ENCODE data around the gene MAP10. TPM values are rescaled to one million over a fixed set of nuclear protein-coding genes. Genes with fewer than 3 reads are reported as not detected.

Gene MAP10
- polyA plus RNA-seq, 4 donors: 4.8 to 7.8 (median 6.0) TPM

DNA sequence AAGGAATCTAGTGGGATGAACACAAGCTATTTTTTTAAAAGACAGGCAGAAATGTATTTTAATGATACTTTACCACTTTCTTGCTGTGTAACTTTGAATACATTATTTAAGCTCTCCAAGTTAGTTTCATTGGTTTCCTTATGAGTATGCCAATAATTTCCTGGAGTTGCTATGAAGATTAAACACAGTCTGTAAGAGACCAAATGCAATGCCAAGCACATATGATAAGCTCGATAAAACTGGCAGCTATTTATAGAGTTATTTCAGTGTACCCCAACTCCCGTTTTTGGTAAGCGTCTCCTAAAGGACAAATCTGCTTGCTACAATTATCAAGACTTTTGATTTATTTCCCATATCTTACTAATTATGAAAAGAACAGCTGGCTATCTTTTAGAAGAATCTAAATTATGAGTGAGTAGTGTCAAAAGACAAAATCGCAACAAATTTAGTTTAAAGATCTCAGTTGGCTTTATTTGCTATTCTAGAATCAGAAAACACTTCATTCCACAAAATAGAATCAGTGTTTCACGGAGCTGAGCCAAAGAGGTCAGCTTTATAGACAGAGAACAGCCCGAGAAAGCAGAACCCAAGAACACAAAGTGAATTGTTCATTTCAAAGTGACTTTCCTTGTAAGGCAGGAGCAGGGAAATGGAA, 7.2 kb upstream of the MAP10 start:
- DNase-seq (ENCODE audit: low read depth in 4 of 4, low spot score in 2 of 4): no peak

DNA sequence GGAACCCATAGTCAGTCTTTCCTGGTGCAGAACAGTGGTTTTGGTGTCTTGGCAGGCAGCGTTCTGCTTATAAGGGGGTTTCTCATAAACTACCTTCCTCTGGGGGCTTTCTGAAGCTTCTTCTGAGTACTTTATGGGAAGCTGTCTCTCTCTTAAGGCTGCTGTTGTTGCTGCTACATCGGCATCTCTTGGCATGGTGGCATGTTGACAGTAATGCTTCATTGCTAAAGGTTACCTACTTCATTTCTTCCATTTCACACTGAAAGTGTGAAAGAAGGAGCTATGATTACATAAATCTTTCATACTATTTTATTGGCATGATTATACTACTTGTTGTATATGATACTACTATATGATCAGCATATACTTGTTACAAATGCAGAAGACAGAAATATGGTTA, 6.3 kb upstream of the MAP10 start:
- DNase-seq (ENCODE audit: low read depth in 4 of 4, low spot score in 2 of 4): no peak

DNA sequence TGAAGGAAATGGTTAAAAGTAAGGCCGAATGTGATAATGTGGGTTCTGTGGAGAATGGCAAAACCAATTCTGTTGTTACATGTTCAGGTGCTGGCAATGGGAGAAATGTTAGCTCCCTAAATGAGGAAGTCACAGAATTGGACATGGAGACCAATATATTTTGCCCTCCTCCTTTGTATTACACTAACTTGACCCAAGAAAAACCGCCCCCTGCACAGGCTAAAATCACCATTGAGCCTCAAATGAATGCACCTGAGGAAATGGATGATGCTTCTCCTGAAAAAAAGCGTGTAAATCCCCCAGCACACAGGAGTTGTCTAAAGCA, 932 bp downstream of the MAP10 start:
- no peak for DNase-seq (ENCODE audit: low read depth in 4 of 4, low spot score in 2 of 4)

DNA sequence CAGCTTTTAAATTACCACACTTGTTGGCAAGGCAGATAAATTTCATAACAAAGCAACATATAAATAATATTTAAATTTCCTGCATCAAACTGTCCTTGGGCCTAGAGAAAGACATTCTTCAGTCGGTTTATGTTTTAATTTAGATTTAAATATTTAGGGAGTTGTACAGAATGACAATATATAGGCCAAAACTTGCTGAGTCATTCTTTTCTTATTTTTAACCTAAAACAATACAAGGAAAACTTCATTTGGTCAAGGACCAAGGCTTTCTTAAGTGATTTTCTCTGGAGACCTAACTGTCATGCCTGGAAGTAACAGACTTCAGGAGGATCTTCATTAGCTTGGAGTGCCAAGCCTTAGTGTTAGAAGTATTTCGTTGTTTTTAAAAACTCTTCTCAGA, 5.6 kb downstream of the MAP10 start:
- no peak for DNase-seq (ENCODE audit: low read depth in 4 of 4, low spot score in 2 of 4)

DNA sequence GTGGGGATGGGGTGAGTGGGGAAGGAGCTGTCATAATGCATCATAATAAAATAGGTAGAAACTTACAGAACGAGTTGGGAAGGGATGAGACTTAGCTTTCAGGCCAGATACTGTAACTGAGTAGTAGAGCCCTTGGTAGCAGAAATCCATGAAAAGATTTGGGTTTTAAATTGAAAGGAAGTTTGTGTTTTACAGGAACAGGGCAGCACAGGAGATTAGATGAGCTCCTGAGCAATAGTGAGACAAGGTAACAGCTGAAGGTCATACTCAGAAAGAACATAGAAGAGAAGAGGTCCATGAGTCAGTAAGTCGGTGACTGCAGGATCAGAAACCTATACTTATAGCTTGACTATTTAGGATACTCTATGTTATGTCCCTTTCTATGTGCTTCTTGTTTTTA, 7.3 kb downstream of the MAP10 start:
- no peak for DNase-seq (ENCODE audit: low read depth in 4 of 4, low spot score in 2 of 4)

DNA sequence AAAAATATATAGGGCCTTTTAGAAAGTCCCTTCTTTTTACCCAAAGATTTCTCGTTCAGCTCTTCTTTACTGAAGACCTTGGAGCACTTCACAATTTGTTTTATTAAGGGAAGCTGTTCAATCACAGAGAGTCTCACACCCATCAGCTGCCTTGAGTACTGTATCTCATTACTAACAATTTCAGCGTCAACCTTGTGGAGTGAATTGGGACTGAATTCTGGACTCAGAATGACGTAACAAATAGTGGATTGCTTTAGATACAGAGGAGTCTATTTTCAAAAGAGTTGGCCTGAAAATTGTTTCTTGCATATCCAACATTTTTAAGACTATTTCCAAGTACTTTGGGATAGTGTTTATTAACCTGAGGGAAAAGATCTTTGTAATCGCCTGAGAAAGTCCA, 7.9 kb downstream of the MAP10 start:
- DNase-seq (ENCODE audit: low read depth in 4 of 4, low spot score in 2 of 4): no peak

DNA sequence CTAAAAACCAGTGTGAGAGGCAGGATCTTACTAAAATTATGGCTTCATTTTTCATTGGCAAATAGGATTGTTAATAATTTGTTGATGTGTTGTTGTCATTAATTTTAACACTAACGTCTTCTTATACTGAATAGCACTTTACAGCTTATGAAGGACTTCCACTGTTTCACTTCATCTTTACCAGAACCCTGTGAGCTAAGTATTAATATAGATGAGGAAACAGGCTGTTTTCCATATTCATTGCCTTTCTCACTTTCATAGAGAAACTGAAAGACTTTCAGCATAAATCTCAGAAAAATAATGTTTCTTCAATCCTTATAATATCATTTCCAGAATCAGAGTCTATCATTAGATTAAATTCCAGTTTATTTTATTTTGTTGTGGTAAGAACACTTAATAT, 8.5 kb downstream of the MAP10 start:
- DNase-seq (ENCODE audit: low read depth in 4 of 4, low spot score in 2 of 4): no peak

DNA sequence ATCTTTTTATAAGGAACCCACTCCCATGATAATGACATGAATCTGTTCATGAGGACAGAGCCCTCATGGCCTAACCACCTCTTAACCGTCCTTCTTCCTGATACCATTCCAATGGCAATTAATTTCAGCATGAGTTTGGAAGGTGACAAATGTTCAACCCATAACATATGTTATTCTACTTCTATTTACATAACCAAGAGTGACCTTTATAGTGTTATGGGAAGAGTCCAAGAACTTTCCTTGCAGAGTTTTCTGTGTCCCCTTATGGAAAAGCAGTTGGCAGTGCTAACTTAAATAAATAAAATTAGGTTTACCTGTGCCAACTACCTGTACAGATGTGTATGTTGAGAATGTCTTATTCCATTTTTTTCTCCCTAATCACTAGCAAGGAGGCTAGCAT, 11.1 kb downstream of the MAP10 start:
- no peak for DNase-seq (ENCODE audit: low read depth in 4 of 4, low spot score in 2 of 4)

DNA sequence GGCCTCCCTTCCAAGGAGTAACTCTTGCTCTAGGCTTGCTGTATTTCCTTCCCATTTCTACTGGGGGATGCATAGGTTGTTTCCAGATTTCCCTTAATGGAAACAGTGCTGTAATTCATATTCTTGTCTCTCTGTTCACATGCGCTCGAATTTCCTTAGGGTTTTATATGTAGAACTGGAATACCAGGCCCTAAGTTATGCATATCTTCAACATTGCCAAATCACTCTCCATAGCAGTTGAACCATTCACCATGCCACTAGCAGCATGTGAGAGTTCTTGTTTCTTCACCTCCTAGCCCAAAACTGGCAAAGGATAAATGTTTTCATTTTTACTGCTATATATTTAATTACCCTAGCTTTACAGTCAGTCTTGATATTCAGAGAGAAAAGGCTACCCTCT, 12.8 kb downstream of the MAP10 start:
- no peak for DNase-seq (ENCODE audit: low read depth in 4 of 4, low spot score in 2 of 4)

DNA sequence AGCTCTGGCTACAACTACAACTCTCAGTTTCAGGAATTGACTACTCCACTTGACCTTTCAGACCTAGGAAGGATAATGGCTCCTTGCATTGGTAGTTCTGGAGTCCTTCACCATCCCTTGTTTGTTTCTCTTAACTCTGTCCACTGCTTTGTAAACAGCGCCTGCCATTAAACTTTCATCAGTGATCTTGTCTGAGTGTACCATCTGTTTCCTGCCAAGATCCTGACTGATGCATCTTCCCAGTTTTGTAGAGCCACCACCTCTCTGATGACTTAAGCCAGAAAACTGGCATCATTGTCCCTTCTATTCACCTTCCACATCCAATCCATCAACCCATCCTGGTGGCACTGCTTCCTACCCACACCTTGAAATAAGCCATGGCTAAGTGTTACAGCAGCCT, 15.2 kb downstream of the MAP10 start:
- no peak for DNase-seq (ENCODE audit: low read depth in 4 of 4, low spot score in 2 of 4)

DNA sequence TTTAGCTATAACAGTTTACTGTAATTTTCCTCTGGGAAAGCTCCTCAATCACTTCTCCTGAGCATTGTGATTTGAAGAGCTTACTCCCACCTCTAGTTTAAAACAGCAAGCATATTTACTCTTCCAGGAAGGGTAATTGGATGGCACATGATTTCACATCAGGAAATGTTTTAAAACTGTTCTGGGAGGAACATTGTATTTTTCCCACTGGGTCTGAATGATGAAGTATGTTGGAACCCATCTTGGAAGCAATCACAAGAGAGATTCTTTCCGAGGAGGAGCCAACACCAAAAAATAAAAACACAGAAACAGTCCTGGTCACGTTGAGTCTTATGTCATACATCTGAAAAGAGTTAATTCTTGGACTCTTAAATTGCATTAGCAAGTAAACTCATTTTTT, 17.3 kb downstream of the MAP10 start:
- no peak for DNase-seq (ENCODE audit: low read depth in 4 of 4, low spot score in 2 of 4)

DNA sequence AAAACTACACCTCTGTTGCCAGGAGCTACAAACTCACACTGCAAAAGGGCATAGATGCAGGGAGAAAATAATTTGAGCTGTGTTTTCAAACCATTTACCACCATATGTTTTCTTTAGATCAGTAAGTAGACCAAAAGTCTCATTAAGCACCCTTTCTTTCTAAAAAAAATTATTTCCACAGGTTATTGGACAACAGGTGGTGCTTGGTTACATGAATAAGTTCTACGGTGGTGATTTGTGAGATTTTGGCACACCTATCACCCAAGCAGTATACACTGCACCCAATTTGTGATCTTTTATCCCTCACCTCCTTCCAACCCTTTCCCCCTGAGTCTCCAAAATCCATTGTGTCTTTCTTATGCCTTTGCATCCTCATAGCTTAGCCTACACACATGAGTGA, 21.1 kb downstream of the MAP10 start:
- no peak for DNase-seq (ENCODE audit: low read depth in 4 of 4, low spot score in 2 of 4)

DNA sequence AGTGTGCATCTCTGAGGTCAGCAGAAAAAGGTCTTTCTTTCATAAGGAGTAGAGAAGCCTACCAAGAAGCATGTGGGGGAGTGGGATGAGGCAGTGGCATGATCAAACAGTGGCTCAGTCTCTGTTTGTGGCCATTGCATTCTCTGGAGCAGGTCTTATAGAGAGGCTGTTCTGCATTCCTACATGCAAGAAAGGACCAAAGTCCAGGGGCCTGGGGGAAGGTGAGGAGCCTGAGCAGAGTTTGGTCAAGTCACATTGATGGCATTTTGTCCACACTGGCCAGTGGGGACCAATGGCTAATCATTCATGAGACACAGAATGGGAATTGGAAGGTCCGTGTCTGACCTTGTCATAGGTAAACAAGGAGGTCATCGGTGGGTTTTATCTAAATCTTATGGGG, 25.4 kb downstream of the MAP10 start:
- no peak for DNase-seq (ENCODE audit: low read depth in 4 of 4, low spot score in 2 of 4)

DNA sequence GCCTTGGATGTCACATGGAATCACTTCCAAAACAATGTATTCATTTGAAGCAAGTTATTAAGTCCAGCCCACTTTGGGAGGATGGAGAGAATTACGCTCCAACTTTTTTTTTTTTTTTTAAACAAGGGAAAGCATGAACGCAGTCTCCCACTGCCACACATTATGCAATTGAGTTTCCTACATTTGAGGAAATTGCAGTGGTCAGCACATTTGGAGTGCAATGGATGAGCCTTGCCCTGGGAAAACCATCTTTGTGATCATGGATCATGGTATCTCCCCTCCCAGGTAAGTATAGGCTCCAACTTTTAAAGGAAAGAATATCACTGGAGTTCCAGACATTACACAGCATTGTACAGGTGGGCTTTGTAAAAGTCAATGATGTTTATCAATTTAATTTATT, 26.7 kb downstream of the MAP10 start:
- DNase-seq (ENCODE audit: low read depth in 4 of 4, low spot score in 2 of 4): no peak

DNA sequence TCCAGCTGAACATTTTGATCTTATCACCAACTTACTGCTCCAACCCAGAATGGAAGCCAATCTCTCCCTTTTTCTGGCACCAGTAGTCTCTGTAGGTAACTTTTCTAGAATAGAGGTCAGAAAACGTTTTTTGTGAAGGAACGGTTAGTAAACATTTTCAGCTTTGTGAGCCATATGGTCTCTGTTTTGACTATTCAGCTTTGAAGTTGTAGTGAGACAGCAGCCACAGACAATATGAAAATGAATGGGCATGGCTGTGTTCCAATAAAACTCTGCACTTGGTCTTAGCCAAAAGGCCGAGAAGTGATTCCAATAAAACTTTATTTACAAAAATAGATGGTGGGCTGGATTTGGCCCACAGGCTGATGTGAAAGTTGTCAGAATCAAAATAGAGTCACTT, 28.9 kb downstream of the MAP10 start:
- no peak for DNase-seq (ENCODE audit: low read depth in 4 of 4, low spot score in 2 of 4)

DNA sequence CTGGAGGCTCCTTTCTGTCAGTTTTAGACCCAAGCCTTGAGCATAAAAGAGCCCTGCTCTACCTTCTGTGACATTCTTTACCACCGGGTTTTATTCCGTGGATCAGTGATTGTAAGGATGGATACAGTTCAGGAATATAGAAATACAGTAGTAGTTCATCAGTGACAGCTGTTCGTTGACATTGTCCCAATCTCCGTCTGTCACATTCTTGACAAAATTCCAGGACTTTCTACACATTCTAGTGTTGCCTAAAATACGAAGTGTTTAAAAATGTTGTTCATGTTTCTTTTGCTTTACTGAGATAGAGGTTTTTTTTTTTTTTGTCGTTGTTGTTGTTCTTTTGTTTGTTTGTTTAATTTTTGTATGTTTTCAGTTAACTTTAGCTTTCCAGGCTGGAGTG, 29.9 kb downstream of the MAP10 start:
- DNase-seq (ENCODE audit: low read depth in 4 of 4, low spot score in 2 of 4): no peak

DNA sequence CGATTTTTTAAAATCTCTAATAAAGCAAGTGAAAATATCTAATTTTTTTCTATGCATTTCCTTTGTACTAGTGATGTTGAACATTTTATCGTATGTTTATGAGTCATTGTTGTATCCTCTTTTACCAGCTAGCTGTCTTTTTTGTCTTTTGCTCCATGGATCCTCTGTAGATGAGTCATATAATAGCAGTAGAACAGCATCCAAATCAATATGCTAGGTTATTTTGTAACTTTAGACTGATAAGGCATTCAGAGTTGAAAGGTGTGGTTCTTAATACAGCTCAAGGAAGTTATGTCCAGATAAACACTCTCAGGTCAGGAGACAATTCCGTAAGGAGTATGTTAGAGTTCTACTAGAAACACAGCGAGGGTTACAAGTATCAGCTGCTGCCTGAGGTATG, 31.9 kb downstream of the MAP10 start:
- DNase-seq (ENCODE audit: low read depth in 4 of 4, low spot score in 2 of 4): no peak

DNA sequence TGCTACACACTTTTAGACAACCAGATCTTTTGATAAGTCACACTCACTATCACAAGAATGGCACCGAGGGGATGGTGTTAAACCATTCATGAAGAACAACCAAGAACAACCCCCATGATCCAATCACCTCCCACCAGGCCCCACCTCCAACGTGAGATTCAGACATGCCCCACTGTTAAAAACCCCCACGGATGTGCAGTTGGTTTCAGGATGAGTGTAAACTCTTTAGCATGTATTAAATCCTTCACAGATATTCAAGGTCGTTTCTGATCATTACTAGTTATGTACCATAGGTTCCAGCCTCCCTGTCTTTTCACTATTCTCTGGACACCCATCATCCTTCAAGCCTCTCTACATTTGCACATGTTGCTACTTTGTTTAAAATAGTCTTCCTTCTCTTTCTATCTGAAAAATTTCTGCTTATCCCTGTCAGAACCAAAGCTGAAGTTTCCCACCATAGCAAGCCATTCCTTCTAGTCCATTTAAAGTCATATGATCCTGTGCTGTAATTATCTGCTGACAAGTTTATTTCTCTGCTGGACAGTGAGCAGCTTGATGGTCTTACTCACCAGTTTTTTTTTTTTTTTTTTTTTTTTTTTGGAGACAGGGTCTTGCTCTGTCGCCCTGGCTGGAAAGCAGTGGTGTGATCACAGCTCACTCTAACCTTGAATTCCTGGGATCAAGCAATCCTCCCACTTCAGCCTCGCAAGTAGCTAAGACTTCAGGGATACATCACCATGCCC, 36.8 kb downstream of the MAP10 start:
- DNase-seq (ENCODE audit: low read depth in 4 of 4, low spot score in 2 of 4): no peak

DNA sequence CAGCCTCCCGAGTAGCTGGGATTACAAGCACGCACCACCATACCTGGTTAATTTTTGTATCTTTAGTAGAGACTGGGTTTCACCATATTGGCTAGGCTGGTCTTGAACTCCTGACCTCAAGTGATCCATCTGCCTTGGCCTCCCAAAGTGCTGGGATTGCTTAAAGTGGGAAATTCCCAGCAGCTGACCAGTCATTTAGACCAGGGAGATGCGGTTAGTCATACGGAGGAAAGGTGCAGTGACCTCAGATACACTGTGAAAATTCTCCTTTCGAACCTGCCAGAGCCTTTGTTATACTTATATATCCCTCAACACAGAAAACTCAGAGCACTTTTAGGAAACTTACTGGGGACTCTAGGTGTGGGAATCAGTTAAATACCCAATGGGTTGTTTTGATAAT, 39.6 kb downstream of the MAP10 start:
- DNase-seq (ENCODE audit: low read depth in 4 of 4, low spot score in 2 of 4): no peak

DNA sequence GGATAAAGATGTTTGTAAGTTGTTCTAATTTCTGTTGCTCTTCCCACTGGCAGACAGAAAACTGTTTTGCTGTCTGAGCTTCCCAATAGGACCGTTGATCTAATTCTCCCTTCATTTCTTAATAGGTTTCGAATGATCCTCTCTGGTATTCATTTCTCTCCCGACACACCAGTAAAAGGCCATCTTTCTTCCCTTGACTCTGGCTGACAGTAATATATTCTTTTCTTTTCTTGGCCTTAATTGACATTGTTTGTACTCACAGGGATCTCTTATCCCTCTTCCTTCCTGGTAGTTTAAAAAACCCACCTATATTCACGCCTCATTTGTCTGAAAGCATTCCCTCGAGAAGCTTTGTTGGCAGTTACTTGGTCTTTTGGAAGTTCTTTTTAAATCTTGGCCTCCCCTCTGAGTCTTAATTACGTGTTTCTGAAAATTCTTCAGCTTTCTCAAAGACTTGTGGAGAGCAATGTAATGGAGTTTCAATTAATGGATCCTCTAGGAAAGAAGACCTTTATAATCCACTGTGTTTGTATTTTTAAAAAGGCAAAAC, 40.3 kb downstream of the MAP10 start:
- no peak for DNase-seq (ENCODE audit: low read depth in 4 of 4, low spot score in 2 of 4)

DNA sequence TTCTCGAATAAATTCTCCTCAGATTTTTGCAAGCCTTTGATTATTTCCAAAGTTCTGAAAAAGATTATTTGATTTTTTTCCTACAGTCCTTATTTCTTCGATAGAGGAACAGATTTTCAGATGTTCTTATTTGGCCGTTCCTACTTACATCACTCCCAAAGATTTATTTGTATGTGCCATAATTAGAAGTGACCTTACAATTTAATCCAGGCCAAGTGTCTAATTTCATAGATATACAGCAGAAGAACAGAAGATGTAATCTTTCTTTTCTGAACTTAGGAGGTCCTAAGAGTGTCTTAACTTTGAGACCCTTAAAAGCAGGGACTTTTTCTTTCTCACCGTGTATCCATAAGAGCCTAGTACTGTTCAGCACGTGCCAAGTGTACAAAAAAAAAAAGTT, 46.3 kb downstream of the MAP10 start:
- no peak for DNase-seq (ENCODE audit: low read depth in 4 of 4, low spot score in 2 of 4)

DNA sequence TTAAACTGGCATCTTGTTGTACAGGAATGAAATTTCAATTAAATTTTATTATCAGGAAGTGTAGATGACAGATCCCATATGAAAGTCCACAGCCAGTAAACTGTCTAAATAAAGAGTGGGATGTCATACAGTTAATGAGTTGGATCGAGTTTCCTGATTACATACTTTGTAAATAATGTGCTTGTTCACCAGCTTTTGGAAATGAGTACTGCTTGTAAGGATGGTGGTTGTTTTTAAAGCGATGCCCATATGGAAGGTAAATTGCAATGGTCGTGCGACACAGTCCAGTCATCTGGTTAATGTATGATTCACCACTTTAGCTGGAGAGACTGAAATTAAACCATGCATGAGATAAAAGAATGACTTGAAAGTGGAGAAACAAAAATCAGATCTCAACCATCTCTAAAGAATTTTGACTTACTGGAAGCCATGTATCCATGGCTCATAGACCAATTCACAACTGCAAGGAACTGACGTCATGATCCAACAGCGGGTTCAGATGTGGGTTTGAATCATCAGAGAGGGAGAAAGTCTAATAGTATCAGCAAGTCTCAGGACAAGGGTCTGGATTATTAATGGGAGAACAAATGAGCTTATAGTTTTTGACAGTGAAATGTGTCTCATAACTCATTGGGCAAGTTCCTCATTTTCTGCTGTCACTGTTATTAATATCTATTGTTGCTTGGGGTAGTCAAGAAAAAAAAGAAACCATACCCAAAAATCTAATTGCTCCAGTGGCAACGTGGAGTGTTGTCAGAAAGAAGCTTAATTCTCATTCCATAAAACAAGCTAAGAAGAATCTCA, 49.0 kb downstream of the MAP10 start:
- no peak for DNase-seq (ENCODE audit: low read depth in 4 of 4, low spot score in 2 of 4)
